Prostate gland (tissue), 2 donors: ENCODE data around the gene NTN1.

Experiments
- POLR2A ChIP-seq: fragments of 450-650 bp; IDR thresholded peaks from one replicate; pipeline ENCODE4 v1.6.1; 2016; ENCODE audit warnings: antibody characterized with exemption, mild to moderate bottlenecking
- POLR2AphosphoS5 ChIP-seq: sonication (generic); formaldehyde crosslinking; IDR thresholded peaks from one replicate; pipeline ENCODE4 v1.6.1; 2017; ENCODE audit warnings: antibody characterized with exemption
- TF ChIP-seq, protein P1 (sequence below), 4 experiments: fragments of 200-600 bp in 2 of 4; fragments of 450-650 bp in 2 of 4; sonication (generic) in 2 of 4; IDR thresholded peaks; 1 replicate in 3 of 4; 2 replicates in 1 of 4; pipeline ENCODE4 v1.5.1; 2016 to 2019; ENCODE audit warnings: antibody characterized with exemption in 4 of 4, mild to moderate bottlenecking in 2 of 4, moderate library complexity in 2 of 4

- TF ChIP-seq POLR2A (no peak), POLR2AphosphoS5 (peak; percentile 36)
- TF ChIP-seq, protein P1, sequence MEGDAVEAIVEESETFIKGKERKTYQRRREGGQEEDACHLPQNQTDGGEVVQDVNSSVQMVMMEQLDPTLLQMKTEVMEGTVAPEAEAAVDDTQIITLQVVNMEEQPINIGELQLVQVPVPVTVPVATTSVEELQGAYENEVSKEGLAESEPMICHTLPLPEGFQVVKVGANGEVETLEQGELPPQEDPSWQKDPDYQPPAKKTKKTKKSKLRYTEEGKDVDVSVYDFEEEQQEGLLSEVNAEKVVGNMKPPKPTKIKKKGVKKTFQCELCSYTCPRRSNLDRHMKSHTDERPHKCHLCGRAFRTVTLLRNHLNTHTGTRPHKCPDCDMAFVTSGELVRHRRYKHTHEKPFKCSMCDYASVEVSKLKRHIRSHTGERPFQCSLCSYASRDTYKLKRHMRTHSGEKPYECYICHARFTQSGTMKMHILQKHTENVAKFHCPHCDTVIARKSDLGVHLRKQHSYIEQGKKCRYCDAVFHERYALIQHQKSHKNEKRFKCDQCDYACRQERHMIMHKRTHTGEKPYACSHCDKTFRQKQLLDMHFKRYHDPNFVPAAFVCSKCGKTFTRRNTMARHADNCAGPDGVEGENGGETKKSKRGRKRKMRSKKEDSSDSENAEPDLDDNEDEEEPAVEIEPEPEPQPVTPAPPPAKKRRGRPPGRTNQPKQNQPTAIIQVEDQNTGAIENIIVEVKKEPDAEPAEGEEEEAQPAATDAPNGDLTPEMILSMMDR (IDR thresholded peaks at IDR 0.05): no peak
Measured at GRCh38 chr17:9244066-9245052, 223.0 kb downstream of the NTN1 start.
